ENCODE data around the gene CDC42SE2.

DNA sequence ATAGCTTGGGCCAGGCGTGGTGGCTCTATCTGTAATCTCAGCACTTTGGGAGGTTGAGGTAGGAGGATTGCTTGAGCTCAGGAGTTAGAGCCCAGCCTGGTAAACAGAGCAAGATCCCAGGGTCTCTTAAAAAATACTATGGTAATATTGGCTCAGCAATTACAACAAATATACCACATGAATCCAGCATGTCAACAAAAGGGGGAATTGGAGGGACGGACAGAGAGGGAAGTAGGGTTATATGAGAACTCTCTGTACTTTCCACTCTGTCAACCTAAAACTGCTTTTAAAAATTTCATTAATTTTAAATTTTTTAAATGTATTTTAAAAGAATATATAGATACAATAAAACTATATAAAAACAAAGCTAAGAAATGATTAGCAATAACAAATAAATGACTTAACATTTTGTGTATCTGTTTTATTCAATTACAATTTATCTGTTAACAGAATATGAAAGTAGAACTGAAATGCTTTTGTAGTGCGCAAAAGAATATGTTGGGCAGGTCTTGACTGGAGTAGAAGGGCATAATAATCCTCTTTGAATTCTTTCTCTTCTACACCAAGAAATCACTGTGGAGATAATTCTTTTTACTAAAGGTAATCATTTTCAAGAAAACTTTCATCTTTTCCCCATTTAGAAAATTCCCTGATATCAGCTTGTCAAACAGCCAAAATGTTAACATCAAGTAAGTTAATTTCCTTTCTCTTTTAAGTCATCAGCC is 12.9 kb upstream of the CDC42SE2 start:
- TF ChIP-seq, protein P1, sequence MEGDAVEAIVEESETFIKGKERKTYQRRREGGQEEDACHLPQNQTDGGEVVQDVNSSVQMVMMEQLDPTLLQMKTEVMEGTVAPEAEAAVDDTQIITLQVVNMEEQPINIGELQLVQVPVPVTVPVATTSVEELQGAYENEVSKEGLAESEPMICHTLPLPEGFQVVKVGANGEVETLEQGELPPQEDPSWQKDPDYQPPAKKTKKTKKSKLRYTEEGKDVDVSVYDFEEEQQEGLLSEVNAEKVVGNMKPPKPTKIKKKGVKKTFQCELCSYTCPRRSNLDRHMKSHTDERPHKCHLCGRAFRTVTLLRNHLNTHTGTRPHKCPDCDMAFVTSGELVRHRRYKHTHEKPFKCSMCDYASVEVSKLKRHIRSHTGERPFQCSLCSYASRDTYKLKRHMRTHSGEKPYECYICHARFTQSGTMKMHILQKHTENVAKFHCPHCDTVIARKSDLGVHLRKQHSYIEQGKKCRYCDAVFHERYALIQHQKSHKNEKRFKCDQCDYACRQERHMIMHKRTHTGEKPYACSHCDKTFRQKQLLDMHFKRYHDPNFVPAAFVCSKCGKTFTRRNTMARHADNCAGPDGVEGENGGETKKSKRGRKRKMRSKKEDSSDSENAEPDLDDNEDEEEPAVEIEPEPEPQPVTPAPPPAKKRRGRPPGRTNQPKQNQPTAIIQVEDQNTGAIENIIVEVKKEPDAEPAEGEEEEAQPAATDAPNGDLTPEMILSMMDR (IDR thresholded peaks at IDR 0.05; ENCODE audit: low read depth, low read length), result no peak
- TF ChIP-seq, protein P2, sequence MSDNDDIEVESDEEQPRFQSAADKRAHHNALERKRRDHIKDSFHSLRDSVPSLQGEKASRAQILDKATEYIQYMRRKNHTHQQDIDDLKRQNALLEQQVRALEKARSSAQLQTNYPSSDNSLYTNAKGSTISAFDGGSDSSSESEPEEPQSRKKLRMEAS (IDR thresholded peaks at IDR 0.05; ENCODE audit: low read depth, low read length), result no peak
- TF ChIP-seq POLR2A (IDR thresholded peaks at IDR 0.05; ENCODE audit: extremely low read depth, insufficient read length), result no peak

Data from NB4 (cell line).